Measurements from ENCODE around the gene CAPS2. TPM values are rescaled to one million over a fixed set of nuclear protein-coding genes. Genes with fewer than 3 reads are reported as not detected.

Gene CAPS2
- 1 to 10 TPM; 1.4 to 3.1 TPM for total RNA-seq
- 1 to 10 TPM in 1 of 2 donors, under 1 TPM in 1; 0.91 to 1.4 TPM for polyA plus RNA-seq

- TF ChIP-seq NR2F2 (IDR thresholded peaks at IDR 0.05): peak; percentile 97
- TF ChIP-seq ZBTB33 (IDR thresholded peaks at IDR 0.05): no peak
- TF ChIP-seq FOXA2 (IDR thresholded peaks at IDR 0.05): no peak
- peak; percentile 77 for TF ChIP-seq SP1 (IDR thresholded peaks at IDR 0.05)
- TF ChIP-seq TAF1 (conservative IDR thresholded peaks at IDR 0.05): peak; percentile 58
- TF ChIP-seq YY1 (IDR thresholded peaks at IDR 0.05): peak; percentile 82
- peak; percentile 90 to 98 for TF ChIP-seq EGR1 (IDR thresholded peaks at IDR 0.05; ENCODE audit: low read depth in 2 of 2)
- TF ChIP-seq HNF4G (IDR thresholded peaks at IDR 0.05): no peak
- no peak for TF ChIP-seq CTCF (IDR thresholded peaks at IDR 0.05; ENCODE audit: low read depth, low read length, missing input control)
- TF ChIP-seq ATF3 (IDR thresholded peaks at IDR 0.05): peak; percentile 27
- peak in 1 of 2 donors; percentile 27 for TF ChIP-seq JUND (IDR thresholded peaks at IDR 0.05)
- peak; percentile 71 to 73 for TF ChIP-seq HNF4A (conservative IDR thresholded peaks at IDR 0.05)
- TF ChIP-seq RXRA (IDR thresholded peaks at IDR 0.05): peak; percentile 77 to 81
- peak; percentile 29 to 32 for TF ChIP-seq RAD21 (IDR thresholded peaks at IDR 0.05)
- TF ChIP-seq FOXA1 (IDR thresholded peaks at IDR 0.05): no peak
- peak; percentile 68 for TF ChIP-seq REST (IDR thresholded peaks at IDR 0.05)
- TF ChIP-seq, protein P1, sequence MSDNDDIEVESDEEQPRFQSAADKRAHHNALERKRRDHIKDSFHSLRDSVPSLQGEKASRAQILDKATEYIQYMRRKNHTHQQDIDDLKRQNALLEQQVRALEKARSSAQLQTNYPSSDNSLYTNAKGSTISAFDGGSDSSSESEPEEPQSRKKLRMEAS (IDR thresholded peaks at IDR 0.05): peak; percentile 65
- TF ChIP-seq GABPA (IDR thresholded peaks at IDR 0.05 in 1 of 2, conservative IDR thresholded peaks at IDR 0.05 in 1 of 2): peak in 1 of 2 donors; percentile 69
- H3K36me3 ChIP-seq (ENCODE audit: control insufficient read depth in 4 of 4, insufficient read depth in 3 of 4, low read depth in 1 of 4, low read length in 3 of 4): no peaks in the 10 kb centered on the region
- peak within 1 kb of the TSS; percentile 67 to 70 for H3K9ac ChIP-seq (ENCODE audit: low read depth in 1 of 2, low read length in 2 of 2)
- H3K4me1 ChIP-seq (ENCODE audit: control insufficient read depth in 4 of 4, insufficient read depth in 4 of 4, low read length in 3 of 4): peaks cover 0 to 15% (median 12%) of the 10 kb centered on the region in 4 donors
- H3K4me3 ChIP-seq (ENCODE audit: low read depth in 1 of 3, low read length in 3 of 3): peak within 1 kb of the TSS; percentile 64 to 91 (median 70)
- DNase-seq (ENCODE audit: low spot score): peak; percentile 73
- H3K27ac ChIP-seq (ENCODE audit: low read depth in 1 of 2, low read length in 2 of 2): peak within 1 kb of the TSS; percentile 85 to 95
- 2% methylated on average over 40 of the region's 40 CpGs for WGBS
- H3K27me3 ChIP-seq (ENCODE audit: control insufficient read depth in 4 of 4, insufficient read depth in 4 of 4, low read length in 3 of 4): no peaks in the 10 kb centered on the region
- H3K9me3 ChIP-seq (ENCODE audit: control insufficient read depth in 4 of 4, low read length in 3 of 4): no peaks in the 10 kb centered on the region
Measured at GRCh38 chr12:75329918-75330826, at the start of gene CAPS2. CAPS2 (minus strand) TSS chr12:75330324; CDS start chr12:75326498, 3,826 bp downstream.
